Activated gamma-delta T cell treated with Interleukin-2 at 50 U/mL for 16 hours (primary cell): ENCODE measurements around the gene SMIM33.
A peak's percentile ranks its signal among the peaks of the same experiment; 100 is the strongest.
"Not testable (repeated sequence)": the region's sequence is repeated elsewhere in the genome, so short reads cannot be mapped to it uniquely, and the experiment has no call there.

Experiments used
- DNase-seq: peaks from one replicate; pipeline ENCODE4 v3.0.0-alpha.2; 2020

Gene SMIM33

GRCh38 chr5:139470821-139471300, at the start of gene SMIM33:
SMIM33 (plus strand) TSS chr5:139471004; CDS start chr5:139471122, 118 bp downstream.
- DNase-seq: no peak

GRCh38 chr5:139422307-139422893, 48.4 kb upstream of the SMIM33 start:
- DNase-seq: peak; percentile 56

GRCh38 chr5:139425497-139425896, 45.3 kb upstream of the SMIM33 start:
- no peak for DNase-seq

- no peak for DNase-seq
These were observed 44.5 kb upstream of the SMIM33 start for GRCh38 chr5:139426203-139426885.

- no peak for DNase-seq
These were observed 40.8 kb upstream of the SMIM33 start for GRCh38 chr5:139430015-139430414.

- DNase-seq: no peak
These were observed 39.1 kb upstream of the SMIM33 start for GRCh38 chr5:139431706-139432105.

- DNase-seq: no peak
These were observed 35.1 kb upstream of the SMIM33 start for GRCh38 chr5:139435676-139436075.

- DNase-seq: no peak
These were observed 32.1 kb upstream of the SMIM33 start for GRCh38 chr5:139438707-139439012.

- DNase-seq: peak; percentile 84
These were observed 31.5 kb upstream of the SMIM33 start, which contains the start of gene DNAJC18 for GRCh38 chr5:139439013-139439903. DNAJC18 (minus strand) TSS chr5:139439525; CDS start chr5:139439445, 80 bp downstream.

GRCh38 chr5:139440416-139440815, 30.4 kb upstream of the SMIM33 start:
- not testable (repeated sequence) for DNase-seq

- DNase-seq: no peak
These were observed 26.9 kb upstream of the SMIM33 start for GRCh38 chr5:139443831-139444453.

GRCh38 chr5:139445325-139446170, 25.3 kb upstream of the SMIM33 start:
- no peak for DNase-seq

GRCh38 chr5:139446956-139447779, 23.6 kb upstream of the SMIM33 start:
- no peak for DNase-seq

GRCh38 chr5:139451176-139451575, 19.6 kb upstream of the SMIM33 start:
- DNase-seq: no peak

GRCh38 chr5:139451878-139452660, 18.7 kb upstream of the SMIM33 start:
- DNase-seq: no peak

GRCh38 chr5:139453683-139454567, 16.9 kb upstream of the SMIM33 start:
- peak; percentile 42 for DNase-seq

GRCh38 chr5:139454568-139455290, 16.1 kb upstream of the SMIM33 start:
- no peak for DNase-seq

- no peak for DNase-seq
These were observed 14.0 kb upstream of the SMIM33 start for GRCh38 chr5:139456776-139457175.

- no peak for DNase-seq
These were observed 13.6 kb upstream of the SMIM33 start for GRCh38 chr5:139457241-139457640.
